Measurements from ENCODE around the gene GRN.

GRCh38 chr17:44334315-44334714, 10.8 kb upstream of the GRN start:
- TF ChIP-seq, protein P1, sequence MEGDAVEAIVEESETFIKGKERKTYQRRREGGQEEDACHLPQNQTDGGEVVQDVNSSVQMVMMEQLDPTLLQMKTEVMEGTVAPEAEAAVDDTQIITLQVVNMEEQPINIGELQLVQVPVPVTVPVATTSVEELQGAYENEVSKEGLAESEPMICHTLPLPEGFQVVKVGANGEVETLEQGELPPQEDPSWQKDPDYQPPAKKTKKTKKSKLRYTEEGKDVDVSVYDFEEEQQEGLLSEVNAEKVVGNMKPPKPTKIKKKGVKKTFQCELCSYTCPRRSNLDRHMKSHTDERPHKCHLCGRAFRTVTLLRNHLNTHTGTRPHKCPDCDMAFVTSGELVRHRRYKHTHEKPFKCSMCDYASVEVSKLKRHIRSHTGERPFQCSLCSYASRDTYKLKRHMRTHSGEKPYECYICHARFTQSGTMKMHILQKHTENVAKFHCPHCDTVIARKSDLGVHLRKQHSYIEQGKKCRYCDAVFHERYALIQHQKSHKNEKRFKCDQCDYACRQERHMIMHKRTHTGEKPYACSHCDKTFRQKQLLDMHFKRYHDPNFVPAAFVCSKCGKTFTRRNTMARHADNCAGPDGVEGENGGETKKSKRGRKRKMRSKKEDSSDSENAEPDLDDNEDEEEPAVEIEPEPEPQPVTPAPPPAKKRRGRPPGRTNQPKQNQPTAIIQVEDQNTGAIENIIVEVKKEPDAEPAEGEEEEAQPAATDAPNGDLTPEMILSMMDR (IDR thresholded peaks at IDR 0.05; ENCODE audit: low read length) = no peak
- no peak for TF ChIP-seq EZH2 (IDR thresholded peaks at IDR 0.05; ENCODE audit: borderline replicate concordance, low read length)

Data from OCI-LY1 (cell line).